Tibial nerve (tissue), 4 donors: Measurements from ENCODE around the gene CEACAM1. TPM values are rescaled to one million over a fixed set of nuclear protein-coding genes. Genes with fewer than 3 reads are reported as not detected.
"Not testable (repeated sequence)": the region's sequence is repeated elsewhere in the genome, so short reads cannot be mapped to it uniquely, and the experiment has no call there.

Source experiments
- DNase-seq, 2 donors: peaks; one replicate each; pipeline ENCODE4 v3.0.0-alpha.2; 2019; ENCODE audit warnings: low spot score in 2 of 2
- H3K27ac ChIP-seq, 4 donors: fragments of 200-600 bp; sonication (generic) in 3 of 4; one replicate each; pipeline ENCODE4 v1.5.1; 2017 to 2019; ENCODE audit warnings: mild to moderate bottlenecking in 1 of 4
- H3K27me3 ChIP-seq, 2 donors: fragments of 200-600 bp; sonication (generic) in 1 of 2; one replicate each; pipeline versions ENCODE4 v1.5.1 to v1.6.0; 2017 to 2019
- H3K36me3 ChIP-seq, 3 donors: fragments of 200-600 bp; sonication (generic); one replicate each; pipeline ENCODE4 v1.5.1; 2018 to 2019
- H3K4me1 ChIP-seq, 4 donors: fragments of 200-600 bp; sonication (generic) in 3 of 4; one replicate each; pipeline ENCODE4 v1.5.1; 2017 to 2019
- H3K4me3 ChIP-seq, 4 donors: fragments of 200-600 bp; sonication (generic) in 3 of 4; one replicate each; pipeline ENCODE4 v1.5.1; 2017 to 2019; ENCODE audit warnings: mild to moderate bottlenecking in 1 of 4, moderate library complexity in 1 of 4
- H3K9me3 ChIP-seq, 4 donors: fragments of 200-600 bp; sonication (generic) in 3 of 4; one replicate each; pipeline ENCODE4 v1.5.1; 2017 to 2019
- EP300 ChIP-seq, 2 donors: sonication (generic); formaldehyde crosslinking; IDR thresholded peaks; one replicate each; pipeline ENCODE4 v1.6.1; 2017; ENCODE audit warnings: antibody characterized with exemption in 2 of 2, mild to moderate bottlenecking in 1 of 2
- POLR2A ChIP-seq, 2 donors: fragments of 450-650 bp; IDR thresholded peaks; one replicate each; pipeline ENCODE4 v1.6.1; 2017; ENCODE audit warnings: antibody characterized with exemption in 2 of 2, mild to moderate bottlenecking in 2 of 2, moderate library complexity in 2 of 2
- WGBS, 2 donors: methylation state at CpG; one replicate each; pipeline ENCODE4 v1.1.5; 2018; 5-methylcytosine and 5-hydroxymethylcytosine counted together
- total RNA-seq, 4 donors: library from RNA; depleted of rRNA; stranded (reverse); fragments of >200 nt; gene quantifications; one replicate each; pipeline ENCODE4 v1.1.0, GENCODE V29; 2016
- TF ChIP-seq, protein P1 (sequence below), 5 experiments: fragments of 200-600 bp in 3 of 5; fragments of 450-650 bp in 2 of 5; sonication (generic) in 3 of 5; IDR thresholded peaks; one replicate each; pipeline ENCODE4 v1.5.1; 2016 to 2019; ENCODE audit warnings: antibody characterized with exemption in 5 of 5, mild to moderate bottlenecking in 3 of 5, moderate library complexity in 2 of 5

The CEACAM1 gene
- total RNA-seq, 4 donors from 2014 or later = 0.66 TPM; not detected in 3

DNA sequence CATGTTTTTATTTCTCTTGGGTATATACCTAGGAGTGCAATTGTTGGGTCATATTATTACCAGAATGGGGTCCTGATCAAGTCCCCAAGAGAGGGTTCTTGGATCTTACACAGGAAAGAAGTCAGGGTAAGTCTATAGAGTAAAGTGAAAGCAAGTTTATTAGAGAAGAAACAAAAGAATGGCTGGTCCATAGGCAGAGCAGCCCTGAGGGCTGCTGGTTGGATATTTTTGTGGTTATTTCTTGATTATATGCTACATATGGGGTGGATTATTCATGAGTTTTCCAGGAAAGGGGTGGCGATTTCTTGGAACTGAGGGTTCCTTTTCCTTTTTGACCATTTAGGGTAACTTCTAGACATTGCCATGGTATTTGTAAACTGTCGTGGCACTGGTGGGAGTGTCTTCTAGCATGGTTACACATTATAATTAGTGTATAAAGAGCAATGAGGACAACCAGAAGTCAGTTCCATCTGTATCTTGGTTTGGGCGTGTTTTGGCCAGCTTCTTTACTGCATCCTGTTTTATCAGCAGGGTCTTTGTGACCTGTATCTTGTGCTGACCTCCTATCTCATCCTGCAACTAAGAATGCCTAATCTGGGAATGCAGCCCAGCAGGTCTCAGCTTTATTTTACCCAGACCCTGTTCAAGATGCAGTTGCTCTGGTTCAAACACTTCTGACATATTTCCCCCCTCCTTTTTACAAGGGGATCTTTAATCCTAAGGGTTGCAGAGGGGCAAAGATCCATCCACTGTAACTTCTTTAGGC lies 41.1 kb downstream of the CEACAM1 start:
- 82 to 86% methylated on average over 3 of the region's 3 CpGs for WGBS, 2 donors
- Histone ChIP-seq H3K27me3 (no peaks in the 10 kb centered on the region), H3K4me3 (no peak overlapping the region), H3K4me1 (peaks cover 0 to 3% (median 0%) of the 10 kb centered on the region in 4 donors), H3K27ac (no peak overlapping the region), H3K9me3 (no peaks in the 10 kb centered on the region), H3K36me3 (no peaks in the 10 kb centered on the region)
- DNase-seq = no peak
- TF ChIP-seq POLR2A (IDR thresholded peaks at IDR 0.05) = no peak
- TF ChIP-seq, protein P1, sequence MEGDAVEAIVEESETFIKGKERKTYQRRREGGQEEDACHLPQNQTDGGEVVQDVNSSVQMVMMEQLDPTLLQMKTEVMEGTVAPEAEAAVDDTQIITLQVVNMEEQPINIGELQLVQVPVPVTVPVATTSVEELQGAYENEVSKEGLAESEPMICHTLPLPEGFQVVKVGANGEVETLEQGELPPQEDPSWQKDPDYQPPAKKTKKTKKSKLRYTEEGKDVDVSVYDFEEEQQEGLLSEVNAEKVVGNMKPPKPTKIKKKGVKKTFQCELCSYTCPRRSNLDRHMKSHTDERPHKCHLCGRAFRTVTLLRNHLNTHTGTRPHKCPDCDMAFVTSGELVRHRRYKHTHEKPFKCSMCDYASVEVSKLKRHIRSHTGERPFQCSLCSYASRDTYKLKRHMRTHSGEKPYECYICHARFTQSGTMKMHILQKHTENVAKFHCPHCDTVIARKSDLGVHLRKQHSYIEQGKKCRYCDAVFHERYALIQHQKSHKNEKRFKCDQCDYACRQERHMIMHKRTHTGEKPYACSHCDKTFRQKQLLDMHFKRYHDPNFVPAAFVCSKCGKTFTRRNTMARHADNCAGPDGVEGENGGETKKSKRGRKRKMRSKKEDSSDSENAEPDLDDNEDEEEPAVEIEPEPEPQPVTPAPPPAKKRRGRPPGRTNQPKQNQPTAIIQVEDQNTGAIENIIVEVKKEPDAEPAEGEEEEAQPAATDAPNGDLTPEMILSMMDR (IDR thresholded peaks at IDR 0.05) = no peak
- no peak for TF ChIP-seq EP300 (IDR thresholded peaks at IDR 0.05)

DNA sequence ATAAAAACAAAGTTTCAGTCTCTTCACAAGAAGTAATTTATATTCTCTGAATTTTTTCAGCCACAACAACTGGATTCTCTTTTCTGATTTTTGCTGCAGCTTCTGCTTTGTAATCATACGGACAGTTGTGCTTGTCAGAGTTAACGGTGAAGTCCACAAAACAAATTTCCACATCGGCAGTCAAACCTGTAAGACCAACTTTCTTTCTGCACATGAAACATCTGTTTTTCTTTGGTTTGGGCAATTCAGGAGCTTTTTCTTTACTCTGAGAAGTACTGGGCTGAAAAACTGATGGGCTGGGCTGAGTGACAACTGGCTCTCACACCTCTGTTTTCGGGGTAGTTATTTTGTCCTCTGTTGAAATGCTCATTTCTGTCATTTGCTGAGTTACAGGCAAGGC lies 43.2 kb downstream of the CEACAM1 start:
- H3K9me3 ChIP-seq, DNase-seq, H3K4me3 ChIP-seq, H3K36me3 ChIP-seq, H3K27me3 ChIP-seq, H3K27ac ChIP-seq: not testable (repeated sequence)
- H3K4me1 ChIP-seq = peaks cover 0 to 10% (median 0%) of the 10 kb centered on the region in 4 donors
- WGBS, 2 donors = 79 to 87% methylated on average over 4 of the region's 4 CpGs

DNA sequence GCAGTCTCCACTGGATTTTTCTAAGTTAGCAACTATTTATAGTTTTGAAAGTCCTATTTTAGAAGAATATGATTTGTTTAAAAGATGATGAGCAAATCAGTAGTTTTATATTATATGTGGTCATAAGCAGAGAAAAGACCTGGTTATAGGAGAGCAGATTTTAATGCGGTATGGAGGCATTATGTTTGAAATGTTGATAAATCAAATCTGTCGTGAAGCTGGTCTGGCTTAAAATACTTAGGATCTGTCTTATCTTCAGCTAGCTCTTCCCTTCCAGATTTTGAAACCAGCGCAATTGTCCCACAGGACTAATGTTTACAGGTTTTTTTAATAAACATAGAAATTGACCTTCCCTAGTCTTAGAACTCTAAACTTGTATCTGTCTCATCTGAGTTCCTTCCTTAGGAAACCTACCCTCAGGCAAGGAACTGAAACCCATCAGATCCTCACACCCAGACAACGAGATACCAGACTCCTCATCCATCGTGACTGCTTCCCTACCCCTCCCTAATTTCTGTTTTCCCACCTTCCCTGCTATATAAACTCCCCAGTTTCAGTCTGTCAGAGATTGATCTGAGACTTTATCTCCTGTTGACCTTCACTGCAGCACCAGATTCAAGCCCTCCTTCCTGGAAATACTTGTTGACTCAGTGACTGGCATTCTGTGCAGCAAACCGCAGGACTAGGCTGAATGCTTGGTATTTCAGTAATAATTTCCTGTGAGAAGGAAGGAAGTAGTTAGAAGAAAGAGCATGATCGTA lies 47.8 kb downstream of the CEACAM1 start:
- Histone ChIP-seq H3K27me3 (no peaks in the 10 kb centered on the region), H3K36me3 (no peaks in the 10 kb centered on the region), H3K9me3 (no peaks in the 10 kb centered on the region), H3K27ac (peak overlapping the region in 1 of 4 donors; percentile 38), H3K4me1 (peaks cover 0 to 7% (median 0%) of the 10 kb centered on the region in 4 donors), H3K4me3 (no peak overlapping the region)
- no peak for DNase-seq
- TF ChIP-seq EP300 (IDR thresholded peaks at IDR 0.05) (no peak), POLR2A (IDR thresholded peaks at IDR 0.05) (no peak)
- TF ChIP-seq, protein P1 (IDR thresholded peaks at IDR 0.05) = no peak
- 52% methylated on average over 7 of the region's 7 CpGs for WGBS, 2 donors

DNA sequence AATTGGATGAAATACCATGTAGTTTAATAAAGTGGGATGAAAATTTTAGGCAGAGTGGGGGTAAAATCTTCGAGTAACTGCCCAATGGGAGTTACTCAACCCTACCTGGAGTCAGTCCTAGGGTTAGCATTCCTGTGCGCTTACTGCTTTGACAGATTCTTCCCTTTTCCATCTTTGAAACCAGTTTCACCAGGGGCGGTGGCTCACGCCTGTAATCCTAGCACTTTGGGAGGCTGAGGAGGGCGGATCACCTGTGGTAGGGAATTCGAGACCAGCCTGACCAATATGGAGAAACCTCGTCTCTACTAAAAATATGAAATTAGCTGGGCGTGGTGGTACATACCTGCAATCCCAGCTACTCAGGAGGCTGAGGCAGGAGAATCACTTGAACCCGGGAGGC lies 48.5 kb downstream of the CEACAM1 start:
- no peak overlapping the region for H3K27ac ChIP-seq
- TF ChIP-seq POLR2A (IDR thresholded peaks at IDR 0.05) (no peak), EP300 (IDR thresholded peaks at IDR 0.05) (no peak)
- TF ChIP-seq, protein P1 (IDR thresholded peaks at IDR 0.05) = no peak
- no peaks in the 10 kb centered on the region for H3K27me3 ChIP-seq
- H3K4me3 ChIP-seq = no peak overlapping the region
- H3K4me1 ChIP-seq = peaks cover 0 to 7% (median 0%) of the 10 kb centered on the region in 4 donors
- H3K36me3 ChIP-seq = no peaks in the 10 kb centered on the region
- no peak for DNase-seq
- H3K9me3 ChIP-seq = no peaks in the 10 kb centered on the region
- 91 to 92% methylated on average over 9 of the region's 9 CpGs for WGBS, 2 donors

DNA sequence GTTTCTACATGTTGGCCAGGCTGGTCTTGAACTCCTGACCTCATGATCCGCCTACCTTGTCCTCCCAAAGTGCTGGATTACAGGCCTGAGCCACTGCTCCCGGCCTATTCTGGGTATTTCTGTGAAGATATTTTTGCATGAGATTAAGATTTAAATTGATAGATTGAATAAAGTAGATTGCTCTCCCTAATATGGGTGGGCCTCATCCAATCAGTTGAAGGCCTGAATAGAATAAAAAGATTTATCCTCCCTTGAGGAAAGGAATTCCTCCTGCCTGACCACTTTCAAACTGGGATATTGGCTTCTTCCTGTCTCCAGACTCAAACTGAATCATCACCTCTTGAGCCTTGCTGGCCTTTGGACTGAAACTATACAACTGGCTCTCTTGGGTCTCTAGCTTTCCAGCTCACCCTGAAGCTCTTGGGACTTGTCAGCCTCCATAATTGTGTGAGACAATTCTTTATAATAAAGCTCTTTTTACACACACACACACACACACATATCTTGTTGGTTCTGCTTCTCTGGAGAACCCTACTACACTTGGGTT lies 49.4 kb downstream of the CEACAM1 start:
- H3K4me3 ChIP-seq = no peak overlapping the region
- no peak overlapping the region for H3K27ac ChIP-seq
- H3K27me3 ChIP-seq = no peaks in the 10 kb centered on the region
- TF ChIP-seq EP300 (IDR thresholded peaks at IDR 0.05) (no peak), POLR2A (IDR thresholded peaks at IDR 0.05) (no peak)
- TF ChIP-seq, protein P1 (IDR thresholded peaks at IDR 0.05) = no peak
- peaks cover 0 to 7% (median 0%) of the 10 kb centered on the region in 4 donors for H3K4me1 ChIP-seq
- no peaks in the 10 kb centered on the region for H3K36me3 ChIP-seq
- 96 to 98% methylated on average over 2 of the region's 2 CpGs for WGBS, 2 donors
- DNase-seq = no peak
- H3K9me3 ChIP-seq = no peaks in the 10 kb centered on the region
